GM19372 (cell line): Measurements from ENCODE around the gene SANBR.
"Not testable (repeated sequence)": the region's sequence is repeated elsewhere in the genome, so short reads cannot be mapped to it uniquely, and the experiment has no call there.

Experiments
- ATAC-seq: cut with Tn5 transposase; IDR thresholded peaks from one replicate; pipeline ENCODE4 v1.9.1; 2021; ENCODE audit warnings: mild to moderate bottlenecking, low read depth, moderate library complexity; ENCODE audit not compliant: unreplicated experiment

SANBR gene

GRCh38 chr2:61065714-61066709 is at the start of gene SANBR:
Gene SANBR (plus strand): TSS chr2:61065871. CDS start chr2:61070351, 4,480 bp downstream.
- ATAC-seq = peak; percentile 97

GRCh38 chr2:61015976-61016375 is 49.7 kb upstream of the SANBR start:
- ATAC-seq = no peak

GRCh38 chr2:61016392-61017002 is 49.2 kb upstream of the SANBR start:
- peak; percentile 6 for ATAC-seq

GRCh38 chr2:61017003-61017555 is 48.6 kb upstream of the SANBR start:
- peak; percentile 57 for ATAC-seq

GRCh38 chr2:61017556-61018317 is 47.9 kb upstream of the SANBR start, which contains the start of the genes PEX13 and PUS10:
Gene PEX13 (plus strand): TSS chr2:61017720. CDS start chr2:61017760, 40 bp downstream.
Gene PUS10 (minus strand): TSS chr2:61018255. CDS start chr2:61011890, 6,365 bp downstream.
- ATAC-seq = peak; percentile 70

GRCh38 chr2:61018318-61018755 is 47.3 kb upstream of the SANBR start:
- ATAC-seq = no peak

- ATAC-seq = no peak
Observed at GRCh38 chr2:61018798-61019197, 46.9 kb upstream of the SANBR start.

- no peak for ATAC-seq
Observed at GRCh38 chr2:61021228-61021660, 44.4 kb upstream of the SANBR start.

- ATAC-seq = no peak
Observed at GRCh38 chr2:61023670-61024069, 42.0 kb upstream of the SANBR start.

GRCh38 chr2:61029533-61029932 is 36.1 kb upstream of the SANBR start:
- ATAC-seq = no peak

- not testable (repeated sequence) for ATAC-seq
Observed at GRCh38 chr2:61034592-61034991, 31.1 kb upstream of the SANBR start.

GRCh38 chr2:61036643-61037042 is 29.0 kb upstream of the SANBR start:
- ATAC-seq = not testable (repeated sequence)

- ATAC-seq = no peak
Observed at GRCh38 chr2:61042807-61043206, 22.9 kb upstream of the SANBR start.

- no peak for ATAC-seq
Observed at GRCh38 chr2:61044636-61045035, 21.0 kb upstream of the SANBR start.

- ATAC-seq = no peak
Observed at GRCh38 chr2:61045226-61045625, 20.4 kb upstream of the SANBR start.

- ATAC-seq = no peak
Observed at GRCh38 chr2:61045999-61046398, 19.7 kb upstream of the SANBR start.

GRCh38 chr2:61055557-61055956 is 10.1 kb upstream of the SANBR start:
- no peak for ATAC-seq

GRCh38 chr2:61057562-61057961 is 8.1 kb upstream of the SANBR start:
- no peak for ATAC-seq

- no peak for ATAC-seq
Observed at GRCh38 chr2:61059382-61059781, 6.3 kb upstream of the SANBR start.

- no peak for ATAC-seq
Observed at GRCh38 chr2:61074100-61074499, 8.4 kb downstream of the SANBR start.
